OCI-LY7 (cell line): ENCODE measurements around the gene RDH5. TPM values are rescaled to one million over a fixed set of nuclear protein-coding genes. Genes with fewer than 3 reads are reported as not detected.

Experiments used
- BruUV-seq: library from RNA; stranded (reverse); fragments of 400-500 nt; replicated peaks from 2 replicates; lab custom pipeline; 2021; lab: Mats Ljungman, UMichigan
- CTCF ChIA-PET: fragments of 300-600 bp; sonication (Branson Sonifier 250); formaldehyde crosslinking; loops from one replicate; lab custom pipeline; 2022; ENCODE audit warnings: antibody characterized with exemption; ENCODE audit not compliant: unreplicated experiment; lab: Charles Lee
- POLR2A ChIA-PET: fragments of 300-600 bp; sonication (Branson Sonifier 250); formaldehyde crosslinking; loops from one replicate; lab custom pipeline; 2022; ENCODE audit warnings: antibody characterized with exemption; lab: Charles Lee
- DNase-seq: peaks from one replicate; pipeline ENCODE4 v3.0.0-alpha.2; 2015; ENCODE audit warnings: low spot score
- H2AFZ ChIP-seq: fragments of 200-600 bp; sonication (generic), shearing (Covaris generic); 2 replicates; pipeline ENCODE4 v1.6.1; 2014; ENCODE audit warnings: mild to moderate bottlenecking, antibody characterized with exemption, low read length, moderate library complexity
- H3K27ac ChIP-seq: fragments of 200-600 bp; sonication (generic); 2 replicates; pipeline ENCODE4 v1.5.1; 2014; ENCODE audit warnings: mixed run types, low read depth, mild to moderate bottlenecking, moderate library complexity, low read length, inconsistent platforms; ENCODE audit not compliant: poor library complexity, severe bottlenecking
- H3K36me3 ChIP-seq: fragments of 200-600 bp; sonication (generic); 2 replicates; pipeline ENCODE4 v1.6.1; 2014; ENCODE audit warnings: mild to moderate bottlenecking, antibody characterized with exemption, low read length, moderate library complexity, mixed read lengths; ENCODE audit not compliant: insufficient read depth
- H3K4me1 ChIP-seq: fragments of 200-600 bp; sonication (generic); 2 replicates; pipeline ENCODE4 v1.5.1; 2014; ENCODE audit warnings: mild to moderate bottlenecking, low read length; ENCODE audit not compliant: insufficient read depth, poor library complexity, severe bottlenecking
- H3K4me2 ChIP-seq: fragments of 200-600 bp; sonication (generic); 2 replicates; pipeline ENCODE4 v1.6.1; 2014; ENCODE audit warnings: mild to moderate bottlenecking, low read length
- H3K4me3 ChIP-seq: fragments of 200-600 bp; sonication (generic); 2 replicates; pipeline ENCODE4 v1.5.1; 2014; ENCODE audit warnings: mild to moderate bottlenecking, low read depth, low read length; ENCODE audit not compliant: poor library complexity, severe bottlenecking
- H3K79me2 ChIP-seq: fragments of 200-600 bp; sonication (generic); 2 replicates; pipeline ENCODE4 v1.6.1; 2016; ENCODE audit warnings: low read depth, mild to moderate bottlenecking, low read length, moderate library complexity, mixed read lengths; ENCODE audit not compliant: insufficient read depth
- H3K9me2 ChIP-seq: fragments of 200-600 bp; sonication (generic); 2 replicates; pipeline ENCODE4 v1.6.1; 2016; ENCODE audit warnings: mild to moderate bottlenecking, low read length, mixed read lengths; ENCODE audit not compliant: insufficient read depth
- H3K9me3 ChIP-seq: fragments of 200-600 bp; sonication (generic); 2 replicates; pipeline ENCODE4 v1.6.1; 2014; ENCODE audit warnings: mild to moderate bottlenecking, mixed run types, low read length, mixed read lengths
- H4K20me1 ChIP-seq: fragments of 200-600 bp; sonication (generic); 2 replicates; pipeline ENCODE4 v1.6.1; 2014; ENCODE audit warnings: mild to moderate bottlenecking, antibody characterized with exemption, low read length, moderate library complexity, mixed read lengths; ENCODE audit not compliant: insufficient read depth
- CTCF ChIP-seq: fragments of 200-600 bp; sonication (generic); conservative IDR thresholded peaks from 2 replicates; pipeline ENCODE4 v1.5.1; 2014; ENCODE audit warnings: mild to moderate bottlenecking, antibody characterized with exemption, low read length, moderate library complexity, mixed read lengths
- EZH2phosphoT487 ChIP-seq: fragments of 200-600 bp; sonication (generic); IDR thresholded peaks from 2 replicates; pipeline ENCODE4 v1.6.1; 2018; ENCODE audit warnings: low read depth, borderline replicate concordance, mild to moderate bottlenecking, mixed run types, antibody characterized with exemption, low read length, moderate library complexity, mixed read lengths
- intact Hi-C: fragments of 100-400 bp; cut with micrococcal nuclease; formaldehyde crosslinking; loops from one replicate; pipeline ENCODE4 v1.10.0; 2022; ENCODE audit not compliant: unreplicated experiment
- total RNA-seq, 2 experiments: library from RNA; depleted of rRNA in 1 of 2; stranded (reverse); fragments of >200 nt in 1 of 2; shearing (Covaris generic) in 1 of 2; gene quantifications; 2 replicates each; pipeline ENCODE4 v1.2.3, GENCODE V29; 2014 to 2022

The RDH5 gene
- total RNA-seq, 2 experiments from 2014 or later = 6.2 to 20.1 TPM

- POLR2A ChIA-PET = interaction anchor here (0.5 to 1.9 kb wide), 3 partner anchors 9 to 165 kb away, joined by 3 to 7 read pairs (median 3); partner anchors contain the start of gene BLOC1S1
- H4K20me1 ChIP-seq = no peaks in the 10 kb centered on the region
- H2AFZ ChIP-seq = no peak overlapping the region
- DNase-seq = no peak
- no peak overlapping the region for H3K27ac ChIP-seq
- H3K9me3 ChIP-seq = no peaks in the 10 kb centered on the region
- H3K36me3 ChIP-seq = no peaks in the 10 kb centered on the region
- H3K79me2 ChIP-seq = no peaks in the 10 kb centered on the region
- no peak overlapping the region for H3K4me3 ChIP-seq
- no peak overlapping the region for H3K4me2 ChIP-seq
- peaks cover 19% of the 10 kb centered on the region for H3K4me1 ChIP-seq
- no peak for TF ChIP-seq CTCF
- TF ChIP-seq EZH2phosphoT487 = no peak
- intact Hi-C loops = no loop called here
- CTCF ChIA-PET = interaction anchor here (0.9 to 1.4 kb wide), 3 partner anchors 9 to 33 kb away, joined by 3 to 5 read pairs (median 5); partner anchors contain the start of gene BLOC1S1
- BruUV-seq = no TSS peak
- H3K9me2 ChIP-seq = no peaks in the 10 kb centered on the region
Observed at GRCh38 chr12:55706568-55707218, 13.5 kb upstream of the RDH5 start.

DNA sequence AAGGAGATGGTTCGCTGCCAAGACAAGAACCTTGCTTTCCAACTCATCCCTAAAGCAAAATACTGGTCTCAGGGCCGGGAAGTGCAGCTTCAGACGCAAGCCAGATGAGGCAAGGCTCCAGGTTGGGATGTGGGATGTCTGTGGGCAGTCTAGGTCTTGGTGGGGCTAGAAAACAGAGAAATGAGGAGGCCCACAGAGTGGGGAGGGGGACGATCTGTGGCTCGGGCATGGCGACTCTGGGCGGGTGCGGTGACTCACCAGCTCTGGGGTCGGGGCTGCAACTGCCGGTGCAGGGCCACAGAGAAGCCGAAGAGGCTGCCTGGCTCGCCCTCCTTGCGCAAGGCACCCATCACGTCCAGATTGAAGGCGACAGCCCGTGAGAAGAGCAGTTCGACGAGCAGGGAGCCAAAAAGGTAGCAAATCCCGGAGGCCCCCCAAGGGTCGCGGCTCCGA is 12.9 kb upstream of the RDH5 start:
- Histone ChIP-seq H3K27ac (no peak overlapping the region), H3K4me3 (no peak overlapping the region), H3K36me3 (no peaks in the 10 kb centered on the region), H3K9me2 (no peaks in the 10 kb centered on the region), H3K4me1 (peaks cover 19% of the 10 kb centered on the region), H3K9me3 (no peaks in the 10 kb centered on the region), H3K4me2 (no peak overlapping the region), H4K20me1 (no peaks in the 10 kb centered on the region), H3K79me2 (no peaks in the 10 kb centered on the region), H2AFZ (no peak overlapping the region)
- intact Hi-C loops = no loop called here
- TF ChIP-seq EZH2phosphoT487 (no peak), CTCF (no peak)
- BruUV-seq = no TSS peak
- CTCF ChIA-PET = no interaction called here
- POLR2A ChIA-PET = interaction anchor here (1.4 to 1.9 kb wide), 2 partner anchors 9 to 33 kb away, joined by 3 to 7 read pairs; partner anchors contain the start of gene BLOC1S1
- DNase-seq = no peak
